GM18873 (cell line): ENCODE results near the gene HSD17B1.

Source experiments
- ATAC-seq: cut with Tn5 transposase; IDR thresholded peaks from one replicate; pipeline ENCODE4 v1.9.1; 2021; ENCODE audit warnings: mild to moderate bottlenecking, moderate library complexity, moderate number of reproducible peaks; ENCODE audit not compliant: unreplicated experiment, low FRiP score

HSD17B1 gene

GRCh38 chr17:42564815-42565522 lies 12.2 kb downstream of the HSD17B1 start:
- ATAC-seq = no peak

DNA sequence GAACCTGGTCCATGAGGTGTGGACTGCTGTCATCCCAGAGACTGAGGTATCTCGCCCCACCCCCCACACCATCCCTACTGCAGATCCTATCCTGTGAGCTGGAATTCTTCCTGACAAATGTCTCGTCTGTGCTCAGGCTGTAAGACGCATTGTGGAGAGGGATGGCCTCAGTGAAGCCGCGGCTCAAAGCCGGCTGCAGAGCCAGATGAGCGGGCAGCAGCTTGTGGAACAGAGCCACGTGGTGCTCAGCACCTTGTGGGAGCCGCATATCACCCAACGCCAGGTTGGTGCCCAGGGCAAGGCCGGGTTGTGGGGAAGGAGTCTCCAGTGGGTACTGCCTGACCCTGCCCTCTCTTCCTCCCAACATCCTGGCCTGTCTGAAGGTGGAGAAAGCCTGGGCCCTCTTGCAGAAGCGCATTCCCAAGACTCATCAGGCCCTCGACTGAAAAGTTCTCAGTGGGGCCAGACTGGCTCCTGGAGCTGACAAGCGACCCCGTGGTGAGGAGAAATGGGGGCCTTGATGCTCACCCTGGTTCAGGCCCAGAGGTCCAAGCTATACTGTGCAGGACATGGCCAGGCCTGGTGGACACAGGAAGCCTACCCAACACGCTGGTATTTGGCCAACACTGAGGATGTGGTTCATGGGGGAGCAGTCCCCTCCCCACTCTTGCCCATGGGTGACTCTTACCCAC lies 12.9 kb downstream of the HSD17B1 start:
- ATAC-seq = no peak

DNA sequence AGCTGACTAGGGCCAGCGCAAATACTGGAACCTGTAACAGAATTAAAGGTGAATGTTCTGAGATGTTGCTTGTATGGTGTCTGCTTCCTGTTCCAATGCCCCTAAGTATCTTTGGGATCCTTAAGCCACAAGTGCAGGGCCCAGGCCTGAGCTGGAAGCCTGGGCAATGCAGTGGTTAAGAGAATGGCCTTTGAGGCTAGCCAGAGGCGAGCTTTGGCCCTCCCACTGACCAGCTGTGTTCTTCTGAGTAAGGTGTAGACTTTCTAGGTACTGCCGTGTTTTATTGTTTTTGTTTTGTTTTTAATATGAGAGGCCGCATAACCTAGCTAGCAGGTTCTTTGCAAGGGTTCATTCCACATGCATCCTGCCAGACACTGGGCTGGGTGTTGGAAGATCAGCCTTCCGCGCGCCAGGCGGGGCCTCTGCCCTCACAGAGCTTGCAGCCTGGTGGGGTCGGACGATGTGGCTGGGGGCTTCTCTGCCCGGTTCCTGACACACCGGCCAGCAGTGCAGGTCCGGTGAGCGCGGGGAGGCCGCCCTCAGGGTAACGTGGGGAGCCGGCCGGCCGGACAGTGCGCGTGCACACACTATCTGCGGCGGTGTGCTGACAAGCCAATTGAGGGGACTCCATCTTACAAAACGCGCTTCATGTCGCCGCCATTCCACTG lies 13.6 kb downstream of the HSD17B1 start:
- ATAC-seq = no peak

GRCh38 chr17:42566883-42567573 lies 14.3 kb downstream of the HSD17B1 start, which contains the start of gene MLX:
MLX (plus strand) TSS chr17:42567100; CDS start chr17:42567125, 25 bp downstream.
- no peak for ATAC-seq

DNA sequence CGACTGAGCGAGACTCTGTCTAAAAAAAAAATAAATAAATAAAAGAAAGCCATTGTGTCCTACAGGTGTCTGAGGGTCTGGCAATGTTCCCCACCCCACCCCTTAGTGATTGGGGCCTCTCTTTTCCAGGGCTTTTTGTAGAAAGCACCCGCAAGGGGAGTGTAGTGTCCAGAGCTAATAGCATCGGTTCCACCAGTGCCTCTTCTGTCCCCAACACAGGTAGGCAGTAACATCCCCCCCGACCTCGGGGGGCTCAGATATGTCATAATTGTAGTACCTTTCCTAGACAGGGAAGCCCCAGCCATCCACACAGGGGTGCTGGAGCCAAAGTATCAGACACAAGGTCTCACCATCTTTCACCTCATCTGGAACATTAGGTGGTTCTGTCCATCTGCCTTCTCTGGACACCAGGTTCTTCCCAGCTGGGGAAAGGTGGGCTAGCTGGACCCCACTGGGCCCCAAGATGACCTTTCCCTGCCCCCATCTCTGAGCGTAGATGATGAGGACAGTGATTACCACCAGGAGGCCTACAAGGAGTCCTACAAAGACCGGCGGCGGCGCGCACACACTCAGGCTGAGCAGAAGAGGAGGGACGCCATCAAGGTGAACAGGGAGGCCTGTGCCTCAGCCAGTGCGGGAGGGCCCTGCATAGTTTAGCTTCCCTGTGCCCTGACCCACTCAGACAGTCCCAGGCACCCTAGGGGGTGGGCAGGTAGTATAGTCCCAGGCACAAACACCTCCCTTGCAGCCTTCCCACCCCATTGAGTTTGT lies 15.8 kb downstream of the HSD17B1 start:
- no peak for ATAC-seq

DNA sequence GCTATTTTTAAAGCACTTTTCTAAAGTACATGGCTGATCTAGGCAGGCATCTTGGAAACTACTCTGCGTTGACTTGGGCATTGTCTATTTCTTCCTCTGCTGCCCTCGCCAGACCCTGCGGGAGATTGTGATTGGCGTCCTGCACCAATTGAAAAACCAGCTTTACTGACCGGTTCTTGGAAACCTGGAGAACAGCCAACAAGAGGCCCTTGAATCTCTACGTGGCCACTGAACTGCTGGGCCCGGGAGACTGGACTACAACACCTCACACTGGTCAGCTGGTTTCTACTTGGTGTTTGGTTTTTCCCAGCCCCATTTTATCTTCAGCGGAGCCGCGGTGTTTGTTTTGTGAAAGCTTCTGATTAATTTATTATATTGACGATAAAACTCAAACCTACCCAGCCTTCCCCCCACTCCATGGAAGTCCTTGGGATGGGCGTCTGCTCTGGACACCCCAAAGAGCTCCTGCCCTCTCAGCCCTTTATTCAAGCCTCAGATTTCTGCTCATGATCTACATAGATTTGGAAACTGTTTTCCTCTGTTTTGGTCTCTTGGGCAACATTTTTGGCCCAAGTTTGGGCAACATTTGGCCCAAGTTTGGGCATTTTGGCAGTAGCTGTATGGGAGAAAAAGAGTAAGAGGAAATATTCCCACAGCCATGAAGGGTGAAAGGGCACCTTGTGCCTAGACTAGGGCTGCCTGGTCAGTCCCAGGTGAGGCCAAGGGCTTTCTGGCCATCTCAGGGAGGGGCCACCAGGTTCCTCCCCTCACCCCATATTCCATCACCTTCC lies 18.9 kb downstream of the HSD17B1 start:
- ATAC-seq = no peak

DNA sequence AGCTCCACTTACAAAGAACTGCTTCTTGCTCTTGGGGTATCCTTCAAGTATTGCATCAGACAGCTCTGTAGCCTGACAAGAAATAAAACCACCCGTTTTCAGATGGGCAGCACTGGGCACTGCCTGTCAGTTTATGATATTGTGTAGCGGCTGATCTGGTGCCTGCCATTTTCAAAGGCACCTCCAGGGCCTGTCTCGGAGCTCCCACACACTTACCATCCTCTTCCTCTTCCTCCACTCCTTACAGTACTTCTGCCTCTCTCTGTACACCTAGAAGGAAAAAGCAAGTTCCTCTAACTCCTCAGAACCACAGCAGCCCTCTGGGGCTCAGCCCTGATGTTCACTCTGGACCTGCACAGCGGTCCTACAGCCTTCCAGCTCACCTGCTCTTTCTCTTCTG lies 20.4 kb downstream of the HSD17B1 start:
- no peak for ATAC-seq

DNA sequence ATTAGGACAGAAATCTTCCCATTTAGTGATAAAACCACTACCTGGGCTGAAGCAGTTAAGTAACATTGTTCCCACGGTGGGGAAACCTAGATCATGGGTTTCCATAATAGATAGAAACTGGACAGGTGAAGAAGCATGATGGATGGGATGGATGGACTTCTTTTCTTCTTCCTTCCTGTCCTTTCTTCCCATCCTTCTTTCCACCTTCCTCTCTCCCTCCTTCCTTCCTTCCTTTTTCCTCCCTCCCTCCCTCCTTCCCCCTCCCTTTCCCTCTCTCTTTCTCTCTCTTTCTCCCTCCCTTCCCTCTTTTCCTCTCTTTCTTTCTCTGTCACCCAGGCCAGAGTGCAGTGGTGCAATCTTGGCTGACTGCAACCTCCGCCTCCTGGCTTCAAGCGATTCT lies 21.7 kb downstream of the HSD17B1 start:
- no peak for ATAC-seq

DNA sequence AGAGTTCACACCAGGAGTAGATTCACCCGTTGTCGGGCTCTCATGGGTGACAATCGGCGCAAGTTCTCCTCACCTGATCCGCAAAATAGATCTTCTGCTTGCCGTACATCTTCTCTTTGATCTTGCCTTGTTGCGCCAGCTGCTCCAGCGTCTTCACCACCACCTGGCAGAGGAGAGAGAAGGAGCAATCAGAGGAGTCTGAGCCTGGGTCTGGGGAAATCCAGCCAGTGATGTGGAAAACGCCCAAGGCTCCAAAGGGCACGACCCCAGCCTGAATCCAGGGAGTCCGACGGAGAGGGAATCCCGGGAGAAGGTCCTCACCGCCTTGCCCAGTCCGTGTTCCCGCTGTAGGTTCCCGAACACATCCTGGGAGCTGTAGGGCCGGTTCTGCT lies 24.4 kb downstream of the HSD17B1 start:
- no peak for ATAC-seq

- ATAC-seq = peak; percentile 54
Measured at GRCh38 chr17:42577532-42578281, 25.0 kb downstream of the HSD17B1 start, which contains the start of gene PSMC3IP. PSMC3IP (minus strand) TSS chr17:42577729; CDS start chr17:42577686, 43 bp downstream.

DNA sequence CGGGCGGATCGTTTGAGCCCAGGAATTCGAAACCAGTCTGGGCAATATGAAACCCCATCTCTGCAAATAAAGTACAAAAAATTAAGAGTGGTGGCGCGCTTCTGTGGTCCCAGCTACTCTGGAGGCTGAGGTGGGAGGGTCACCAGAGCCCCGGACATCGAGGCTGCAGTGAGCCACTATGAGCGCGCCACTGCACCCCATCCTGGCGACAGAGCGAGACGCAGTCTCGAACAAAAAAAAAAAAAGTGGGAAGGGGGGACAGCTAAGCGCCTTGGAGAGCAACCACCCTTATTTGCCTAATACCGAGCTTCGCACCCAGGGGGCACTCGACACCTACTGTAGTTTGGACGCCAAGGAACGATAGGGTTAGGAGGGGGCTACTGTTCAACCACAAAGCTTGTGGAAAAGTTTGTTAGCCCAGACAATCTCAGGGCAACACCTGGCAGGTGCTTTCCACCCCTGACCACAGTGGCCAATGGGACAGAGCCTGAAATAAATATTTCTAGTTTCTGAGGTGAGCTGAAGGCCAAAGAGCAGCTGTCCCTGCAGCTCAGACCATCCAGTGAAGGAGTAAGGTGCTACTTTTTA lies 25.7 kb downstream of the HSD17B1 start:
- peak; percentile 51 for ATAC-seq

DNA sequence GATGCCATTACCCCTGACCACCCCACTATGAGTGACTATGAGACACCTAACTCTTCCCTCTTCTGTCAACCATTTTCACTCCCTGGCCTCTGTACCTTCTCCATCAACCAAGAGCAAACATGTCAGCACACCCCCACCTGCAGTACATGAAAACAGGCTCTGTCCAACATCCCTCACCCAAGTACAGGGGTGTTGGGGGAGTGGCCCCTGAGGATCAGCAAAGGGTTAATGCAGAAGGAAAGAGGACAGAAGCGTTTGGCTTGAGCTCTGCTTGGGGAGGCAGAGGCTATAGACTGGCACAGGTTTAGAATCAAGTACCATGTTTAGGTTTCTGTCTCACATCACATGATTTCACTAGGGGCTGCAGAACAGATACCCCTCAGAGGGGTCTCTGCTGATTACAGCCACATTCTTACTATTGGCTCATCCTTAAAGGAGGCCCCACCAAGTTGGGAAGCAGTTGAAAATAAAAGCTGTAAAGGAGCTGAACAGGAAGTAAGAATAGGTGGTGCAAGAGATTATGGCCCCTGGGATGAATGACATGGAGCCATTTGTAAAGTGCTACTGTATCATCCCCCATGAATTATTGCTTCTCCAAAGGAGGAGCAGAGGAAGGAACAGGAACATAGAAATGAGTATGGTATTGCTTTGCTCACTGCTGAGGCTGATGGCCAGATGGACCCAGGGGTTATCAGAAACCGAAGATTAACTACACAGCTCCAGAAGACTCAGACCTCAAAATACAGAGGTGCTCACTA lies 27.2 kb downstream of the HSD17B1 start:
- no peak for ATAC-seq

DNA sequence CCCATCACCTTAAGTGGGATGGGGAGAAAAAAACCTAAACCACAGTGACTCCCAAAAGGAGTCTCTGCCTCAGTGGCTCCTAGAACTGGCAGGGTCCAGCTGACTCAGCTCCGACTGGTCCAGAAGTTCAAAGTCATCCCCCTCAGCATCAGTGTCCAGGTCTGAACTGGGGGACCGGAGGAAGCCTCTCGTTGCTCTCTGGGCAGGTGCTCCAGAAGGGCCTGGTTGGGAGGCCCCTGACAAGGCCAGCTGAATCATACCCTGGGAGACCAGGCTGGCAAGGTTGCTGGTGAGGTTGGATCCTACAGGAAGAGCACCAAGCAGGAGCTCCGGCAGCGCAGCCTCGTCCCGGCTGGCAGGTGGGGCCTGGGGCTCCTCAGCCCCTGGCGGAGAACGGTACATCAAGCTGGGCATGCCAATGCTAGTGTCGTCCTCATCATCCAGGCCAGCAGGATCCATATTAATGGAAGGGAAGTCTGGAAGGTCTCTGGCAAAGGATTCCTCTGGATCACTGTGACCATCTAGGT lies 29.1 kb downstream of the HSD17B1 start:
- ATAC-seq = no peak

- no peak for ATAC-seq
Measured at GRCh38 chr17:42584880-42585279, 32.2 kb downstream of the HSD17B1 start.

DNA sequence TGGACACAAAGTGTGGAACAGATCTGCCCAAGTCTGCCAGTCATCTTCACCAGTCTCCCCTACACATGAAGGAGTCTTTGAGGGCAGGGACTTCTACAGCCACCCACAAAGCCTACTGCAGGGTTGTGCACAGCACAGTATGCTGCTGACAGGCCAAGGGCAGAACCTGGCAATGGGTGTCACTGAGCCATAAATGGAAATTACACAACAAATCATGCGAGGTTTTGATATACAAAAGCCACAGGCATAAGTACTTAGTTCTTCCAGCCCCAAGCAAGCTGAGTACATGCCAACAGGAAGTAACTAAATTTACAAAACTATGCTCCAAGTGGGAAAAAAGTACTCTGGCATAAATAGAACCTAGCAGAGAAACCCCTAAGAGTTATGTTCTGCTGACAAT lies 32.6 kb downstream of the HSD17B1 start:
- ATAC-seq = no peak

GRCh38 chr17:42586514-42587230 lies 33.9 kb downstream of the HSD17B1 start:
- ATAC-seq = no peak

- no peak for ATAC-seq
Measured at GRCh38 chr17:42590886-42591285, 38.2 kb downstream of the HSD17B1 start.
